ENCODE data around the gene PCDHA12.
"Not testable (repeated sequence)": the region's sequence is repeated elsewhere in the genome, so short reads cannot be mapped to it uniquely, and the experiment has no call there.

Gene PCDHA12

DNA sequence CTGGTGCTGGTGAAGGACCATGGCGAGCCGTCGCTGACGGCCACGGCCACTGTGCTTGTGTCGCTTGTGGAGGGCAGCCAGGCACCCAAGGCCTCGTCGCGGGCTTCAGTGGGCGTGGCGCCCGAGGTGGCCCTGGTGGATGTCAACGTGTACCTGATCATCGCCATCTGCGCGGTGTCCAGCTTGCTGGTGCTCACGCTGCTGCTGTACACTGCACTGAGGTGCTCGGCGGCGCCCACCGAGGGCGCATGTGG lies 17.2 kb upstream of the PCDHA12 start:
- TF ChIP-seq ZFX (IDR thresholded peaks at IDR 0.05; ENCODE audit: borderline replicate concordance): no peak
- TF ChIP-seq, protein P1, sequence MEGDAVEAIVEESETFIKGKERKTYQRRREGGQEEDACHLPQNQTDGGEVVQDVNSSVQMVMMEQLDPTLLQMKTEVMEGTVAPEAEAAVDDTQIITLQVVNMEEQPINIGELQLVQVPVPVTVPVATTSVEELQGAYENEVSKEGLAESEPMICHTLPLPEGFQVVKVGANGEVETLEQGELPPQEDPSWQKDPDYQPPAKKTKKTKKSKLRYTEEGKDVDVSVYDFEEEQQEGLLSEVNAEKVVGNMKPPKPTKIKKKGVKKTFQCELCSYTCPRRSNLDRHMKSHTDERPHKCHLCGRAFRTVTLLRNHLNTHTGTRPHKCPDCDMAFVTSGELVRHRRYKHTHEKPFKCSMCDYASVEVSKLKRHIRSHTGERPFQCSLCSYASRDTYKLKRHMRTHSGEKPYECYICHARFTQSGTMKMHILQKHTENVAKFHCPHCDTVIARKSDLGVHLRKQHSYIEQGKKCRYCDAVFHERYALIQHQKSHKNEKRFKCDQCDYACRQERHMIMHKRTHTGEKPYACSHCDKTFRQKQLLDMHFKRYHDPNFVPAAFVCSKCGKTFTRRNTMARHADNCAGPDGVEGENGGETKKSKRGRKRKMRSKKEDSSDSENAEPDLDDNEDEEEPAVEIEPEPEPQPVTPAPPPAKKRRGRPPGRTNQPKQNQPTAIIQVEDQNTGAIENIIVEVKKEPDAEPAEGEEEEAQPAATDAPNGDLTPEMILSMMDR (IDR thresholded peaks at IDR 0.05): no peak
- no peak overlapping the region for H3K27ac ChIP-seq

DNA sequence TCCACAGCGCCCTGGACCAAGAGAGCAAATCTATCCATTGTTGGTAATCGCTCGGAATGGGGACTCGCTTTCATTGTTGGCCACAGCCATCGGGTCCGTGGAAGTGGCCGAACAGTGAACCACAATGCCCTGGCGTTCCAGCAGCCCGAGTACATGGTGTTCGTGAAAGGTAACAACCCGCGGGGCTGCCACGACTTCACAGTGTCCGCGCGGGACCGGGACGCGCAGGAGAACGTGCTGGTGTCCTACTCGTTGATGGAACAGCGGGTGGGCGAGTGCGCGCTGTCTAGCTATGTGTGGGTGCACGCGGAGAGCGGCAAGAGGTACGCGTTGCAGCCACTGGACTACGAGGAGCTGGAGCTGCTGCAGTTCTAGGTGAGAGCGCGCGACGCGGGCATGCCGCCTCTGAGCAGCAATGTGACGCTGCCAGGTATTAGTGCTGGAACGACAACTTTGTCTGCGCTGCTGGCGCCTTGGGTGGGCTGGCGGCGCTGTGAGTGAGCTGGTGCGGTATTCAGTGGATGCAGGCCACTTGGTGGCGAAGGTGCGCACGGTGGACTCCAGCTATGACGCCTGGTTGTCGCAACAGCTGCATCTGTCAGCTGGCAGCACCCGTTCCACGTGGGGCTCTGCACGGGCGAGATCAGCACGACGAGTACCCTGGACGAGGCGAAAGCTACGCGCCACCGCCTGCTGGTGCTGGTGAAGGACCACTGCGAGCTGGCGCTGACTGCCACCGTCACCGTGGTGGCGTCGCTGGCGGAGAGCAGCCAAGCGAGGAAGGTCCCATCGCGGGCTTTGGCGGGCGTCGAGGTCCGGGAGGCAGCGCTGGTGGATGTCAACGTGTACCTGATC lies 12.4 kb upstream of the PCDHA12 start:
- no peak overlapping the region for H3K27ac ChIP-seq
- TF ChIP-seq, protein P1 (IDR thresholded peaks at IDR 0.05): no peak
- TF ChIP-seq ZFX (IDR thresholded peaks at IDR 0.05; ENCODE audit: borderline replicate concordance): no peak

DNA sequence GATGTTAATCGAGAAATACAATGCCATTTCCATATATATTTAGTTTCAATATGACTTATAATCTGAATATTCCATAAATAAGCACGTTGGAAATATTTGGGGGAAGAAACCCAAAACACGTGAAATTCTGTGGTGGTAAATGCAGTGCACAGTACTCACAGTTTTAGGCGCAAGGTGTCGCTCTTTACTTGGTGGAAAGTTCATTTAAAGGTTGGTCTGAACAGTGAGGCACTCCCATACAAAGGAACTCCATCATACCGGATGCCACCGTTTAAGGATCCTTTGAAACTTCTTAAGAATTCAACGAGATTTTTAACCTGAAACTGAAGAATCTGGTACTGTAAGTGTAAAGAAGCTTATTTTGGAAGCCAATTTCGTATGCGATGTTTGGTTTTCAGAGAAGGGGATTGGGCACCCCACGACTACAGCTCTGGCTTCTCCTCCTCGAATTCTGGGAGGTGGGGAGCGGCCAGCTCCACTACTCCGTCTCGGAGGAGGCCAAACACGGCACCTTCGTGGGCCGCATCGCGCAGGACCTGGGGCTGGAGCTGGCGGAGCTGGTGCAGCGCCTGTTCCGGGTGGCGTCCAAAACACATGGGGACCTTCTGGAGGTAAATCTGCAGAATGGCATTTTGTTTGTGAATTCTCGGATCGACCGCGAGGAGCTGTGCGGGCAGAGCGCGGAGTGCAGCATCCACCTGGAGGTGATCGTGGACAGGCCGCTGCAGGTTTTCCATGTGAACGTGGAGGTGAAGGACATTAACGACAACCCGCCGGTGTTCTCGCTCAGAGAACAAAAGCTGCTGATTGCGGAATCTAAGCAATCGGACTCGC lies 6.2 kb upstream of the PCDHA12 start, which contains the start of gene PCDHA11:
TSS of gene PCDHA11 (plus strand) at position 237 of the 834 bp plus-strand sequence. CDS start at position 384, 147 bp downstream.
- H3K27ac ChIP-seq: no peak within 1 kb of the TSS
- TF ChIP-seq, protein P1 (IDR thresholded peaks at IDR 0.05): no peak
- no peak for TF ChIP-seq ZFX (IDR thresholded peaks at IDR 0.05; ENCODE audit: borderline replicate concordance)

DNA sequence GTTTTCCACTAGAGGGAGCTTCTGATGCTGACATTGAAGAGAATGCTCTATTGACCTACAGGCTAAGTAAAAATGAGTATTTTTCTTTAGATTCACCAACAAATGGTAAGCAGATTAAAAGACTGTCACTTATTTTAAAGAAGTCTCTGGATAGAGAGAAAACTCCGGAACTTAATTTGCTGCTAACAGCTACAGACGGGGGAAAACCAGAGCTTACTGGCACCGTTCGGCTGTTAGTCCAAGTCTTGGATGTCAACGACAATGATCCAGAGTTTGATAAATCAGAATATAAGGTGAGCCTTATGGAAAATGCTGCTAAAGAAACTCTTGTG lies 5.6 kb upstream of the PCDHA12 start:
- TF ChIP-seq, protein P1 (IDR thresholded peaks at IDR 0.05): no peak
- TF ChIP-seq ZFX (IDR thresholded peaks at IDR 0.05; ENCODE audit: borderline replicate concordance): no peak
- no peak overlapping the region for H3K27ac ChIP-seq

DNA sequence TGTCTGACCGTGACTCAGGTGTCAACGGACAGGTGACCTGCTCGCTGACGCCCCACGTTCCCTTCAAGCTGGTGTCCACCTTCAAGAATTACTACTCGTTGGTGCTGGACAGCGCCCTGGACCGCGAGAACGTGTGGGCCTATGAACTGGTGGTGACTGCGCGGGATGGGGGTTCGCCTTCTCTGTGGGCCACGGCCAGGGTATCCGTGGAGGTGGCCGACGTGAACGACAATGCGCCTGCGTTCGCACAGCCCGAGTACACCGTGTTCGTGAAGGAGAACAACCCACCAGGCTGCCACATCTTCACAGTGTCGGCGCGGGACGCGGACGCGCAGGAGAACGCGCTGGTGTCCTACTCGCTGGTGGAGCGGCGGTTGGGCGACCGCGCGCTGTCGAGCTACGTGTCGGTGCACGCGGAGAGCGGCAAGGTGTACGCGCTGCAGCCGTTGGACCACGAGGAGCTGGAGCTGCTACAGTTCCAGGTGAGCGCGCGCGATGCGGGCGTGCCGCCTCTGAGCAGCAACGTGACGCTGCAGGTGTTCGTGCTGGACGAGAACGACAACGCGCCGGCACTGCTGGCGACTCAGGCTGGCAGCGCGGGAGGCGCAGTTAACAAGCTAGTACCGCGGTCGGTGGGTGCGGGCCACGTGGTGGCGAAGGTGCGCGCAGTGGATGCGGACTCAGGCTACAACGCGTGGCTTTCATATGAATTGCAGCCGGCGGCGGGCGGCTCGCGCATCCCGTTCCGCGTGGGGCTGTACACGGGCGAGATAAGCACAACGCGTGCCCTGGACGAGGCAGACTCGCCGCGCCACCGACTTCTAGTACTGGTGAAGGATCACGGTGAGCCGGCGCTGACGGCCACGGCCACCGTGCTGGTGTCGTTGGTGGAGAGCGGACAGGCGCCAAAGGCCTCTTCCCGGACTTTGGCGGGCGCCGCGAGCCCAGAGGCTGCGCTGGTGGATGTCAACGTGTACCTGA lies 4.6 kb upstream of the PCDHA12 start:
- H3K27ac ChIP-seq: no peak overlapping the region
- TF ChIP-seq, protein P1 (IDR thresholded peaks at IDR 0.05): no peak
- no peak for TF ChIP-seq ZFX (IDR thresholded peaks at IDR 0.05; ENCODE audit: borderline replicate concordance)

DNA sequence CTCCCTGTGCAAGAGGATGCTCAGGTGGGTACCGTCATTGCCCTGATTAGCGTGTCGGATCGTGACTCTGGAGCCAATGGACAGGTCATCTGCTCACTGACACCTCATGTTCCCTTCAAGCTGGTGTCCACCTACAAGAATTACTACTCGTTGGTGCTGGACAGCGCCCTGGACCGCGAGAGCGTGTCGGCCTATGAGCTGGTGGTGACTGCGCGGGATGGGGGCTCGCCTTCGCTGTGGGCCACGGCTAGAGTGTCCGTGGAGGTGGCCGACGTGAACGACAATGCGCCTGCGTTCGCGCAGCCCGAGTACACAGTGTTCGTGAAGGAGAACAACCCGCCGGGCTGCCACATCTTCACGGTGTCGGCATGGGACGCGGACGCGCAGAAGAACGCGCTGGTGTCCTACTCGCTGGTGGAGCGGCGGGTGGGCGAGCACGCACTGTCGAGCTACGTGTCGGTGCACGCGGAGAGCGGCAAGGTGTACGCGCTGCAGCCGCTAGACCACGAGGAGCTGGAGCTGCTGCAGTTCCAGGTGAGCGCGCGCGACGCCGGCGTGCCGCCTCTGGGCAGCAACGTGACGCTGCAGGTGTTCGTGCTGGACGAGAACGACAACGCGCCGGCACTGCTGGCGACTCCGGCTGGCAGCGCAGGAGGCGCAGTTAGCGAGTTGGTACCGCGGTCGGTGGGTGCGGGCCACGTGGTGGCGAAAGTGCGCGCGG lies 1.6 kb downstream of the PCDHA12 start:
- H3K27ac ChIP-seq: not testable (repeated sequence)

DNA sequence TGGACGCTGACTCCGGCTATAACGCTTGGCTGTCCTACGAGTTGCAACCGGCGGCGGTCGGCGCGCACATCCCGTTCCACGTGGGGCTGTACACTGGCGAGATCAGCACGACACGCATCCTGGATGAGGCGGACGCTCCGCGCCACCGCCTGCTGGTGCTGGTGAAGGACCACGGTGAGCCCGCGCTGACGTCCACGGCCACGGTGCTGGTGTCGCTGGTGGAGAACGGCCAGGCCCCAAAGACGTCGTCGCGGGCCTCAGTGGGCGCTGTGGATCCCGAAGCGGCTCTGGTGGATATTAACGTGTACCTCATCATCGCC lies 2.1 kb downstream of the PCDHA12 start:
- H3K27ac ChIP-seq: no peak overlapping the region
- no peak for TF ChIP-seq ZFX (IDR thresholded peaks at IDR 0.05; ENCODE audit: borderline replicate concordance)
